Smooth muscle cell (in vitro differentiated cells): Measurements from ENCODE around the gene MRO. TPM values are rescaled to one million over a fixed set of nuclear protein-coding genes. Genes with fewer than 3 reads are reported as not detected.
A peak's percentile ranks its signal among the peaks of the same experiment; 100 is the strongest.

Source experiments
- DNase-seq: peaks from one replicate; lab custom pipeline; 2025; ENCODE audit not compliant: unreplicated experiment; lab: John Stamatoyannopoulos, UW
- H2AFZ ChIP-seq: fragments of 200-600 bp; sonication (generic); 2 replicates; pipeline ENCODE4 v1.6.0; 2016; ENCODE audit warnings: antibody characterized with exemption, low read depth, mild to moderate bottlenecking
- H3F3A ChIP-seq: fragments of 200-600 bp; sonication (generic); 2 replicates; pipeline ENCODE4 v1.6.0; 2017; ENCODE audit warnings: antibody characterized with exemption, low read depth
- H3K27ac ChIP-seq: fragments of 200-600 bp; sonication (generic); 2 replicates; pipeline ENCODE4 v1.5.1; 2016; ENCODE audit warnings: low read depth, mild to moderate bottlenecking
- H3K27me3 ChIP-seq: fragments of 200-600 bp; sonication (generic); 2 replicates; pipeline ENCODE4 v1.6.1; 2016; ENCODE audit warnings: low read depth, mild to moderate bottlenecking
- H3K36me3 ChIP-seq: fragments of 200-600 bp; sonication (generic); 2 replicates; pipeline ENCODE4 v1.5.1; 2016; ENCODE audit warnings: low read depth
- H3K4me1 ChIP-seq: fragments of 200-600 bp; sonication (generic); 2 replicates; pipeline ENCODE4 v1.5.1; 2016; ENCODE audit warnings: low read depth
- H3K4me2 ChIP-seq: fragments of 200-600 bp; sonication (generic); 2 replicates; pipeline ENCODE4 v1.6.0; 2016; ENCODE audit warnings: mild to moderate bottlenecking
- H3K4me3 ChIP-seq: fragments of 200-600 bp; sonication (generic); 2 replicates; pipeline ENCODE4 v1.5.1; 2016; ENCODE audit warnings: mild to moderate bottlenecking
- H3K79me2 ChIP-seq: fragments of 200-600 bp; sonication (generic); 2 replicates; pipeline ENCODE4 v1.6.0; 2016; ENCODE audit warnings: low read depth, mild to moderate bottlenecking
- H3K9ac ChIP-seq: fragments of 200-600 bp; sonication (generic); 2 replicates; pipeline ENCODE4 v1.6.0; 2016; ENCODE audit warnings: low read depth
- H3K9me3 ChIP-seq: fragments of 200-600 bp; sonication (generic); replicated peaks from 2 replicates; pipeline ENCODE4 v1.5.1; 2016; ENCODE audit warnings: low read depth
- H4K20me1 ChIP-seq: fragments of 200-600 bp; sonication (generic); 2 replicates; pipeline ENCODE4 v1.6.0; 2016; ENCODE audit warnings: low read depth
- CTCF ChIP-seq: fragments of 200-600 bp; sonication (generic); IDR thresholded peaks from 2 replicates; pipeline ENCODE4 v1.5.1; 2017; ENCODE audit warnings: borderline replicate concordance, mild to moderate bottlenecking, antibody characterized with exemption; ENCODE audit not compliant: insufficient read depth, poor library complexity, severe bottlenecking
- WGBS: methylation state at CpG from one replicate; pipeline ENCODE4 v1.1.7; 2016; ENCODE audit warnings: low lambda C conversion rate; 5-methylcytosine and 5-hydroxymethylcytosine counted together
- polyA plus RNA-seq: library from polyadenylated mRNA; unstranded; fragments of >200 nt; fragmentation: Nextera tagmentation; extraction: Ambion mirVana; gene quantifications from 2 replicates; pipeline ENCODE4 v1.2.1, GENCODE V29; 2016
- total RNA-seq: library from RNA; depleted of rRNA; stranded (reverse); fragments of >200 nt; gene quantifications from 2 replicates; pipeline ENCODE4 v1.2.3, GENCODE V29; 2014

The MRO gene
- total and polyA plus RNA-seq, 2 experiments from 2014 or later, result not detected

GRCh38 chr18:50849419-50849821 is 29.6 kb upstream of the MRO start:
- H3K27me3 ChIP-seq, result no peaks in the 10 kb centered on the region
- no peak overlapping the region for H3K4me3 ChIP-seq
- H3K4me2 ChIP-seq, result no peak overlapping the region
- H3K79me2 ChIP-seq, result no peaks in the 10 kb centered on the region
- no peaks in the 10 kb centered on the region for H3K4me1 ChIP-seq
- peaks cover 6% of the 10 kb centered on the region for H3F3A ChIP-seq
- H4K20me1 ChIP-seq, result no peaks in the 10 kb centered on the region
- H3K27ac ChIP-seq, result no peak overlapping the region
- TF ChIP-seq CTCF, result no peak
- 55% methylated on average over 3 of the region's 3 CpGs for WGBS
- H3K36me3 ChIP-seq, result no peaks in the 10 kb centered on the region
- H3K9me3 ChIP-seq, result no peaks in the 10 kb centered on the region
- no peak for DNase-seq
- no peak overlapping the region for H2AFZ ChIP-seq
- H3K9ac ChIP-seq, result no peak overlapping the region

GRCh38 chr18:50848991-50849390 is 29.2 kb upstream of the MRO start:
- Histone ChIP-seq H3K9me3 (no peaks in the 10 kb centered on the region), H3K27me3 (no peaks in the 10 kb centered on the region), H3K4me1 (no peaks in the 10 kb centered on the region), H3K27ac (no peak overlapping the region), H3K36me3 (no peaks in the 10 kb centered on the region), H4K20me1 (no peaks in the 10 kb centered on the region), H3K4me2 (no peak overlapping the region), H3K4me3 (no peak overlapping the region), H3K79me2 (no peaks in the 10 kb centered on the region), H3F3A (peaks cover 4% of the 10 kb centered on the region), H3K9ac (no peak overlapping the region), H2AFZ (no peak overlapping the region)
- 97% methylated on average over 1 of the region's 1 CpG for WGBS
- no peak for TF ChIP-seq CTCF
- no peak for DNase-seq

- H3K9me3 ChIP-seq, result no peaks in the 10 kb centered on the region
Observed at GRCh38 chr18:50848061-50848551, 28.3 kb upstream of the MRO start.

More at GRCh38 chr18:50848061-50848551, 28.3 kb upstream of the MRO start:
- H3K4me1 ChIP-seq, result no peaks in the 10 kb centered on the region
- H3K4me3 ChIP-seq, result no peak overlapping the region
- peaks cover 4% of the 10 kb centered on the region for H3F3A ChIP-seq
- 58% methylated on average over 7 of the region's 7 CpGs for WGBS
- no peak overlapping the region for H2AFZ ChIP-seq
- H3K27me3 ChIP-seq, result no peaks in the 10 kb centered on the region
- no peak for TF ChIP-seq CTCF
- H3K9ac ChIP-seq, result no peak overlapping the region
- H3K27ac ChIP-seq, result peak overlapping the region; percentile 48
- H3K4me2 ChIP-seq, result peak overlapping the region; percentile 34
- no peaks in the 10 kb centered on the region for H4K20me1 ChIP-seq
- DNase-seq, result no peak
- no peaks in the 10 kb centered on the region for H3K36me3 ChIP-seq
- no peaks in the 10 kb centered on the region for H3K79me2 ChIP-seq
